OCI-LY1 (cell line): Measurements from ENCODE around the gene HOXD8.

Experiments used
- H2AFZ ChIP-seq: fragments of 200-600 bp; sonication (generic), shearing (Covaris generic); 2 replicates; pipeline ENCODE4 v1.6.0; 2014; ENCODE audit warnings: antibody characterized with exemption, mild to moderate bottlenecking, low read length
- H3F3A ChIP-seq: fragments of 200-600 bp; sonication (generic), shearing (Covaris generic); 2 replicates; pipeline ENCODE4 v1.6.0; 2014; ENCODE audit warnings: mild to moderate bottlenecking, antibody characterized with exemption, low read length, moderate library complexity; ENCODE audit not compliant: insufficient read depth
- H3K27ac ChIP-seq: fragments of 200-600 bp; sonication (generic); 2 replicates; pipeline ENCODE4 v1.5.1; 2014; ENCODE audit warnings: low read length, mixed run types, mild to moderate bottlenecking, low read depth; ENCODE audit not compliant: poor library complexity, severe bottlenecking
- H3K27me3 ChIP-seq: fragments of 200-600 bp; sonication (generic); 2 replicates; pipeline ENCODE4 v1.6.0; 2014; ENCODE audit warnings: antibody characterized with exemption, mild to moderate bottlenecking, low read length, moderate library complexity; ENCODE audit not compliant: insufficient read depth
- H3K36me3 ChIP-seq: fragments of 200-600 bp; sonication (generic); 2 replicates; pipeline ENCODE4 v1.6.1; 2014; ENCODE audit warnings: mild to moderate bottlenecking, antibody characterized with exemption, low read length, moderate library complexity, mixed read lengths; ENCODE audit not compliant: insufficient read depth
- H3K4me1 ChIP-seq: fragments of 200-600 bp; sonication (generic); 2 replicates; pipeline ENCODE4 v1.5.1; 2014; ENCODE audit warnings: mild to moderate bottlenecking, low read length, moderate library complexity; ENCODE audit not compliant: insufficient read depth, severe bottlenecking
- H3K4me2 ChIP-seq: fragments of 200-600 bp; sonication (generic), shearing (Covaris generic); 2 replicates; pipeline ENCODE4 v1.6.1; 2014; ENCODE audit warnings: low read length
- H3K4me3 ChIP-seq: fragments of 200-600 bp; sonication (generic); 2 replicates; pipeline ENCODE4 v1.5.1; 2014; ENCODE audit warnings: low read length, low read depth, mild to moderate bottlenecking, mixed read lengths; ENCODE audit not compliant: poor library complexity, severe bottlenecking
- H3K79me2 ChIP-seq: fragments of 200-600 bp; shearing (Covaris generic); 2 replicates; pipeline ENCODE4 v1.6.1; 2016; ENCODE audit warnings: mixed run types, low read length, mixed read lengths; ENCODE audit not compliant: insufficient read depth
- H3K9ac ChIP-seq: fragments of 200-600 bp; sonication (generic), shearing (Covaris generic); 2 replicates; pipeline ENCODE4 v1.6.1; 2014; ENCODE audit warnings: mild to moderate bottlenecking, low read length, mixed read lengths
- H3K9me2 ChIP-seq: fragments of 200-600 bp; sonication (generic), shearing (Covaris generic); 2 replicates; pipeline ENCODE4 v1.6.1; 2014; ENCODE audit warnings: low read depth, mild to moderate bottlenecking, low read length, mixed read lengths
- H3K9me3 ChIP-seq: fragments of 200-600 bp; shearing (Covaris generic); 2 replicates; pipeline ENCODE4 v1.6.1; 2014; ENCODE audit warnings: low read length, mixed read lengths
- H4K20me1 ChIP-seq: fragments of 200-600 bp; sonication (generic), shearing (Covaris generic); 2 replicates; pipeline ENCODE4 v1.6.0; 2016; ENCODE audit warnings: mild to moderate bottlenecking, low read length; ENCODE audit not compliant: insufficient read depth
- CTCF ChIP-seq: fragments of 200-600 bp; sonication (generic), shearing (Covaris generic); IDR thresholded peaks from 2 replicates; pipeline ENCODE4 v1.5.1; 2017; ENCODE audit warnings: mild to moderate bottlenecking, antibody characterized with exemption, low read length, moderate library complexity, mixed read lengths
- EZH2 ChIP-seq: fragments of 200-600 bp; sonication (generic), shearing (Covaris generic); IDR thresholded peaks from 2 replicates; pipeline ENCODE4 v1.8.0; 2017; ENCODE audit warnings: borderline replicate concordance, mixed run types, mild to moderate bottlenecking, antibody characterized with exemption, low read length, moderate library complexity, mixed read lengths

HOXD8 gene

GRCh38 chr2:176099728-176100546 lies 29.6 kb upstream of the HOXD8 start, which contains the start of gene HOXD12:
Gene HOXD12, plus strand, starts transcription at chr2:176099795. Its CDS starts 7 bp downstream, at chr2:176099802.
- no peak within 1 kb of the TSS for H3K4me3 ChIP-seq
- no peaks in the 10 kb centered on the region for H4K20me1 ChIP-seq
- H3K36me3 ChIP-seq: no peaks in the 10 kb centered on the region
- H3K4me1 ChIP-seq: peaks cover 12% of the 10 kb centered on the region
- H3K27me3 ChIP-seq: no peaks in the 10 kb centered on the region
- H3K9me3 ChIP-seq: no peaks in the 10 kb centered on the region
- H3K9ac ChIP-seq: no peak within 1 kb of the TSS
- H3K79me2 ChIP-seq: no peaks in the 10 kb centered on the region
- H3F3A ChIP-seq: no peaks in the 10 kb centered on the region
- no peaks in the 10 kb centered on the region for H3K9me2 ChIP-seq
- H3K4me2 ChIP-seq: no peak within 1 kb of the TSS
- H3K27ac ChIP-seq: no peak within 1 kb of the TSS
- no peak for TF ChIP-seq CTCF
- TF ChIP-seq EZH2: no peak
- no peak within 1 kb of the TSS for H2AFZ ChIP-seq

GRCh38 chr2:176100547-176101140 lies 28.9 kb upstream of the HOXD8 start:
- H3K79me2 ChIP-seq: no peaks in the 10 kb centered on the region
- no peaks in the 10 kb centered on the region for H3K9me3 ChIP-seq
- no peaks in the 10 kb centered on the region for H4K20me1 ChIP-seq
- no peaks in the 10 kb centered on the region for H3F3A ChIP-seq
- H3K4me3 ChIP-seq: no peak overlapping the region
- H3K27ac ChIP-seq: no peak overlapping the region
- H2AFZ ChIP-seq: no peak overlapping the region
- H3K9ac ChIP-seq: no peak overlapping the region
- H3K4me1 ChIP-seq: peaks cover 12% of the 10 kb centered on the region
- H3K9me2 ChIP-seq: no peaks in the 10 kb centered on the region
- TF ChIP-seq CTCF (no peak), EZH2 (no peak)
- H3K27me3 ChIP-seq: no peaks in the 10 kb centered on the region
- H3K36me3 ChIP-seq: no peaks in the 10 kb centered on the region
- no peak overlapping the region for H3K4me2 ChIP-seq

- TF ChIP-seq EZH2 (no peak), CTCF (no peak)
- Histone ChIP-seq H4K20me1 (no peaks in the 10 kb centered on the region), H3K79me2 (no peaks in the 10 kb centered on the region), H3K27me3 (no peaks in the 10 kb centered on the region), H3K4me1 (peaks cover 16% of the 10 kb centered on the region), H3K9me3 (no peaks in the 10 kb centered on the region), H3K36me3 (no peaks in the 10 kb centered on the region), H3K4me2 (no peak overlapping the region), H3K9me2 (no peaks in the 10 kb centered on the region), H2AFZ (no peak overlapping the region), H3K27ac (no peak overlapping the region), H3F3A (no peaks in the 10 kb centered on the region), H3K9ac (no peak overlapping the region), H3K4me3 (no peak overlapping the region)
Measured at GRCh38 chr2:176101216-176101830, 28.2 kb upstream of the HOXD8 start.
